Glomerular visceral epithelial cell (primary cell): ENCODE data around the gene CHSY3.
A peak's percentile ranks its signal among the peaks of the same experiment; 100 is the strongest.

Source experiments
- DNase-seq: peaks from one replicate; pipeline ENCODE4 v3.0.0-alpha.2; 2016; ENCODE audit errors: extremely low spot score

Gene CHSY3

DNA sequence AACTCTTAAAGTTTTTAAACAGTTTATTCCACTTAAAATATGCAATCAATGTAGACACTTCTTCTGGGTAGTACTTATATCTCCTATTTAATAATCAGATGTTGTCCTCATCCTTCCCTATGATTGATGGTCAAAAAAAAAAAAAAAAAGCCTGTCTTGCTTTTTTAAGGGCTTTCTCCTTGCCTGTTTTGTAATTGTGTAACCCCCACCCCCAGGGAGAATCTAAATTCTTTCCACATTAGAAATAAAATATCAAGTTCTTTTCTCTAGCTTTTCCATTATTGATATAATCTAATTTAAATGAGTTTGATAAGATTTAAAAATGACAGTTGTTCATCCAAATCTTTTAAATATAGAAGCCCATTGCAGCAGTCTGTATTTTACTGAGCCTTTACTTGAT is 119.7 kb downstream of the CHSY3 start:
- DNase-seq = no peak

DNA sequence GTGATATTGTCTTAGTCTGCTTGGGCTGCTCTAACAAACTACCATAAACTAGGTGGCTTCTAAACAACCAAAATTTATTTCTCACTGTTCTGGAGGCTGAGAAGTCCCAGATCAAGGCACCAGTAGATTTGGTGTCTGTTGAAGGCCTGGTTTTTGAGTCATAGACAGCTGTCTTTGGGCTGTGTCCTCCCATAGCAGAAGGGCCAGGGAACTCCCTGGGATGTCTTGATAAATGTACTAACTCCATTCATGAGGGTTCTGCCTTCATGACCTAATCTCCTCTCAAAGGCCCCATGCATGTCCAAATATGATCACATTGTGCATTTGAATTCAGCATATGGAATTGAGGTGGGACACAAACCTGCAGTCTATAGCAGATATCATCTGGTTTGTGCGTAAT is 121.2 kb downstream of the CHSY3 start:
- no peak for DNase-seq

DNA sequence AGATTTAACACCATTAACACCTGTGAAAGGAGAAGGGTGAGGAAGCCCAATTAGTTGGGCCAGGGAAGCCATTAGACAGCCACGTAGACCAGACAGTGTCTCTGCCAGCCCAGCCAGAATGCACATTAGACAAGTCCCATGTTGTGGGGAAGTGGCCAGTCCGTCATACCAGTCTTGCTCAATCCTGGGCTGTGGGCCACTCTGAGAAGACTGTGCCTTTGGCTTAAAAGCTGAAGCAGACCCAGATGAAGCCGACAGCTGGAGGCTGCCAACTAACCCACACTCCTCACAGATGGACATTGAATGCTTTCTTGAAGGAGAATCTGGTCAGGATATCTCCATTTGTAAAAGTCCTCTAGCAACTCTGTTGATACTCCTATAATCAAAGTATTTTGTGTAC is 128.5 kb downstream of the CHSY3 start:
- no peak for DNase-seq

DNA sequence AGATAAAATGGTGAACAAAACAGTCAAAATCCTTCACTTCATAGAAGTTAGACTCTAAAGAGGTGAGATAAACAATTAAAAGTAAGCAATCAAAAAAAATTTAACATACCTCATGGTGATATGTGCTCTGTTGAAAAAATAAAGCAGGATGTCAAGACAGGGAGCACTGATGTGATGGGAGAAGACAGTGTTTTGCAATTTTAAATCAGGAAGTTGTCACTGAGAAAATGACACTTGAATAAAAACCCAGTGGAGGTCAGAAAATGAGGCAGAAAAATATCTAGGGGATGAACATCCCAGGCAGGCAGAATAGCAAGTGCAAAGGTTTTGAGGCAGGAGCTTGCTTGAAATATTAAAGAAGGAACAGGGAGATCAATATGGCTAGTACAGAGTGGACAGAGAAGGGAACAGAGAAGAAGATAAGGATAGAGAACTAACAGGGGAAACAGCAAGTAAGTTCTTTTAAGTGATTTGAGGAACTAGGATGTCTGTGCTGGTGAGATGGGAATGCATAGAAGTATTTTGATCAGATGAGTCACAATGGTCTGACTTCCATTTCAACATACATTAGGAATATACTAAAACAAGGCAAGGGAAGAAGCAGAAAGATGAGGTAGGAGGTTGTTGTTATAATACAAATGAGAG is 130.4 kb downstream of the CHSY3 start:
- no peak for DNase-seq

- no peak for DNase-seq
Observed at GRCh38 chr5:130035388-130035787, 131.1 kb downstream of the CHSY3 start.

- DNase-seq = no peak
Observed at GRCh38 chr5:130037905-130038304, 133.6 kb downstream of the CHSY3 start.

- no peak for DNase-seq
Observed at GRCh38 chr5:130043834-130044233, 139.6 kb downstream of the CHSY3 start.

GRCh38 chr5:130045334-130045733 is 141.1 kb downstream of the CHSY3 start:
- DNase-seq = peak; percentile 7

GRCh38 chr5:130050585-130050984 is 146.3 kb downstream of the CHSY3 start:
- no peak for DNase-seq

- DNase-seq = no peak
Observed at GRCh38 chr5:130052752-130053151, 148.5 kb downstream of the CHSY3 start.

GRCh38 chr5:130055572-130055971 is 151.3 kb downstream of the CHSY3 start:
- no peak for DNase-seq

DNA sequence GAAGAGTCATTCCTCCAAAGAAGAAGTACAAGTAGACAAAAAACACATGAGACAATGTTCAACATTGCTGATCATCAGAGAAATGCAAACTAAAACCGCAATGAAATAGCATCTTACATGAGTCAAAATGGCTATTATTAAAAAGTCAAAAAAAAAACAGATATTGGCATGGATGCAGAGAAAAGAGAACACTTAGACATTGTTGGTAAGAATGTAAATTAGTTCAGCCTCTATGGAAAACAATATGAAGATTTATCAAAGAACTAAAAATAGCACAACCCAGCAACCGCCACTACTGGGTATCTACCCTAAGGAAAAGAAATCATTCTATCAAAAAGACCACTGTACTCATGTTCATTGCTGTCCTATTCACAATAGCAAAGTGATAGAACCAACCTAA is 157.5 kb downstream of the CHSY3 start:
- DNase-seq = no peak

DNA sequence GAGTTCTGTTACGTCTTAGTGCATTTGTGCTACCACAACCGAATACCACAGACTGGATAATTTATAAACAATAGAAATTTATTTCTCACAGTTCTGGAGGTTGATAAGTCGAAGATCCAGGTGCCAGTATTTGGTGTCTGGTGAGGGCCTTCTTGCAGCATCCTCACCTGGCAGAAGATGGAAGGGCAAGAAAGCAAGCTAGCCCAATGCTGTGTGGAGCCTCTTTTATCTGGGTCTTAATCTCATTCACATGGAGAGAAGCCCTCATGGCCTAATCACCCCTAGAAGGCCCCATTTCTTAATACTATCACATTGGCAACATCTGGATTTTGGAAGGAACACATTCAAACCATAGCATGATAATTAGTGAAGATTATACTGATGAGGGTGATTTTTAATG is 159.3 kb downstream of the CHSY3 start:
- DNase-seq = no peak

DNA sequence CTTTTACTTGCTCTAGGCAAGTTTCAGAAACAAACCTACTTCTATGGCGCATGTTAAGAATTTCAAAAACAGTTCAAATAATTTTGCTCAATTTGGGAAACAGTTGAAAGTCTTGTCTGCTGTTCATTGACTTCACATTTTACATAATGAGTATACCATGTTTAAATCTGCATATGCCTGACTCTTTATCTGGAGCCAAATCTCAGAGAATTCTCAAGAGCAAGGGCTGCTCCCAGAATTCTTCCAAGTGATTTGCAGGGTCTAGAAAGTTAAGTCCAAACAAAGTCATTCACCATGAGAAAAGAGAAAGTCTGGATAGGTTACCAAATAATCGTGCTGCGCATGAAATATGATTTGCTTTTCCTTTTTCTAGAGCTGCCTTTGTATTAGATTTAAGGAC is 160.2 kb downstream of the CHSY3 start:
- no peak for DNase-seq

DNA sequence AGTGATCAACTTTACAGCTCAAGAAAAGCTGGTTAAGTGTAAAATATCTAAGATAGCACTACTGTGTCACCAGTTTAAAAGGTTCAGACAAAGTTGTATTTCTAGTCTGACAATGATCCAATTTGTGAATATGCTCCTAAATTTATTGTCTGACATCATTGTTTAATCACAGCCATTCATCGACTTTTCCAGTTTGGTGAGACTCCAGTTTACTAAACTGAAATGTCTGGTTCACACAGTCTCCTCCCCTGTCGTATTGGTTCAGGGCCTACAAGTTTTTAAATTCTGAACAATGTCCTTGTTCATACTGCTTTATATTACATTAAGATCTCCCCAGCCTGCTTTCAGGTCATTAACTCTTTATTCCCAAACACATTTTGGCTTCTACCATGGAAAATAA is 161.4 kb downstream of the CHSY3 start:
- no peak for DNase-seq

DNA sequence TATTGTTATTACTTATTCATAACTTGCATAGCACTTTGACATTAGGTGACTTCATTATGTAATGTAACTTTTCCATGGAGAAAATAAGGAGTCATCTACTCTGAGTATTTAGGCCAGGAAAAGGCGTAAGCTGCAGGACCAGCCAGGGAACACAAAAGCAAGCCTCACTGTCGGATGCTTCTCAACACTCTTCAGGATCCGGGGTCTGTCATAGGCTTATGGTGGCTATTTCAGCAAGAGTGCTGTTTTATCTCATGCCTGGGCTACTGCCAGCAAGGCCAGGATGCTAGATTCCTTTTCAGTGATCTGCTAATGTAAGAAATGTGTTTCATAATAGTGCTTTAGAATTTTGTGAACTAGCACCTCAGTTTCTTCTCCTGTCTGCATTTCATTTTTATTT is 162.4 kb downstream of the CHSY3 start:
- DNase-seq = no peak

DNA sequence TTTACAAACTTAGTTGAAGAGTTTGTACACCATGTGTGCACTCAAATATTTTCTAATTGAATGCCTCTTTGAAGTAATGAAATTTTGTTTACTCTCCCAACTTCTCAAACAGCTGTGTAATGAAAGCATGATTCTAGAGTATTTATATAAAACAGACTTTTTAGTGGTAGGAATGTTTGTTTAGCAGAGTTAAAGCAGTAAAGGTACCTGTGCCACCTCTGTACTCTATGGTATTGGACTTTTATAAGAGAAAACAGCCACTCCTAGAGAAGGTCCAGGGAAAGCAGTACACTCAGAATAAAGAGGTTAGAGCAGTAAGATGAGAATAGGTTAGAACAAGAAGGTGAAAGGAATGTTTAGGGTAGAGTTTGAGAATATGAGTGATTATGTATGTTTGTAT is 163.1 kb downstream of the CHSY3 start:
- DNase-seq = no peak

GRCh38 chr5:130068101-130068500 is 163.8 kb downstream of the CHSY3 start:
- no peak for DNase-seq

GRCh38 chr5:130068988-130069387 is 164.7 kb downstream of the CHSY3 start:
- no peak for DNase-seq

- DNase-seq = no peak
Observed at GRCh38 chr5:130074820-130075219, 170.6 kb downstream of the CHSY3 start.

- DNase-seq = no peak
Observed at GRCh38 chr5:130077007-130077406, 172.7 kb downstream of the CHSY3 start.

DNA sequence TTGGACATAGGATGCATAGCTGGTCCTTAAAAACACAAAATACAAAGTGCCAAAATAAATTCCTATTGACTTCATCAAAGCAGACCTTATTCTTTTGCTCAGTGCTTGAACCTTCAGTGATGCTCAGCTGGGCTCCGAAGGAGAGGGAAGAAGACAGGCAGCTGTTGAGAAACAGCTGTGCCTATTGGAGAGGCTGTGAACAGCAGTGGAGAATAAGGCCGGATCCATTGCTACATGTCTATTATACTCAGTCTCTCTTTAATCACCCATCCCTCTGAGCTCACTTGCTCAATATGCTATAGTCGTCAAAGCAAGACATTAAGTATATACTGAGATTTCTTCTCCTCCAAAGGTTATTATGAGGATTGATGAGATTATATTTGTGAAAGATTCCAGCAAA is 174.4 kb downstream of the CHSY3 start:
- no peak for DNase-seq

GRCh38 chr5:130090569-130091270 is 186.5 kb downstream of the CHSY3 start:
- DNase-seq = no peak

DNA sequence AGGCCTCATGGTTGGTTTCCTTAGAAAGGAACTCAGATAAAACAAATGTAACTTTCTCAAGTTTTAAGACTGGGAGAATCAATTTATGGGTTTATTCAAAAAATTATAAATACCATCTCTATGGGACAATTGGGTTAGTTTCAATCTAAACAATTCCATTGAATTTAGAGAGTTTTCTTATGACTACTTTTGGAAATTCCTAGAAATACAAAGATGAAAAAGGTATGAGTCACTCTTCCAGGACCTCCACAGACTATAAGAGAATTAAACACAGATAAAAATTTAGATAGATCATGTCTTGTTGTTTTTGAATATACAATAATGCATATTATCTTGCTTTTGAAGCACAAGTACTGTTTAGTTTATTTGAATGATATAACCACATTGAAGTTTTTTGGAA is 188.7 kb downstream of the CHSY3 start:
- DNase-seq = no peak
